Muscle layer of duodenum (tissue), 2 donors: ENCODE results near the gene TMEM151A.

Source experiments
- H3K27ac ChIP-seq: one replicate; pipeline ENCODE4 v1.7.0; 2013; ENCODE audit warnings: mild to moderate bottlenecking, low read length
- H3K27me3 ChIP-seq: one replicate; pipeline ENCODE4 v1.7.0; 2013; ENCODE audit warnings: low read depth, mild to moderate bottlenecking, control low read depth, low read length
- H3K36me3 ChIP-seq, 2 donors: one replicate each; pipeline ENCODE4 v1.7.0; 2013; ENCODE audit warnings: low read length in 2 of 2, control low read depth in 1 of 2, mild to moderate bottlenecking in 1 of 2; ENCODE audit not compliant: insufficient read depth in 2 of 2, control insufficient read depth in 1 of 2
- H3K4me1 ChIP-seq, 2 donors: one replicate each; pipeline ENCODE4 v1.7.0; 2013; ENCODE audit warnings: low read length in 2 of 2, mild to moderate bottlenecking in 2 of 2, control low read depth in 1 of 2, moderate library complexity in 1 of 2; ENCODE audit not compliant: insufficient read depth in 2 of 2, control insufficient read depth in 1 of 2
- H3K4me3 ChIP-seq, 2 donors: one replicate each; pipeline ENCODE4 v1.7.0; 2013; ENCODE audit warnings: low read length in 2 of 2, low read depth in 1 of 2, mild to moderate bottlenecking in 1 of 2
- H3K9me3 ChIP-seq, 2 donors: one replicate each; pipeline ENCODE4 v1.7.0; 2013; ENCODE audit warnings: low read length in 2 of 2, control low read depth in 1 of 2, mild to moderate bottlenecking in 1 of 2; ENCODE audit not compliant: control insufficient read depth in 1 of 2
- donor health status: healthy.

TMEM151A gene

DNA sequence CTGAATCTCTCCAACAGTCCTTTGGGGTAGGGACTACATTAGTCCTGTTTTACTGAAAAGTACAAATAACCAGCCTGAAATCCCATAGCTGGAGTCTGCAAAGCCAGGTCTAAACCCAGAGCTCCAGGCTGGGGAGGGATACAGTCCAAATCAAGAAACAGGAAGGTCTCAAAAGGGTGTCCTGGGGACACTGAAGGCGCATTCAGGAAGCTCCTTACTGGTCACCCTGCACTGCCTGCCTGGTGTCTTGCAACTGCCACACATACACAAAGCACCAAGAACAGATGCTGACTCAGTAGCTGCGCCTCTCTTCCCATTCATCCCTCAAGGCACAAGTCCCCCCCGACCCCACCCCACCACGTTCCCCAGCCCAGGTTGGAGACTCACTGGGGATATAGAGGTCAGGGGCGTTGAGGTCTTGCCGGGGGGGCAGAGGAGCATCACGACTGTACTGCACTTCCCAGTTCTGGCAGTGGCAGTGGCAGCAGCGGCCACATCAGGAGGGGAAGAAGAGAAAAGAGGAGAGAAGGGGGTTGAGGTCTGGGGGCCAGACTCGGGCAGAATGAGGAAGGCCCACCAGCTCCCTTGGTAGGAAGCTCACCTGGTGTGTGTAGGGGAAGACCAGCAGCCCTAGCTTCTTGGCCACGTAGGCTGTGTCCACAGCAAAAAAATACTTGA, 4.3 kb upstream of the TMEM151A start:
- Histone ChIP-seq H3K27ac (no peak overlapping the region), H3K4me3 (peak overlapping the region in 1 of 2 donors; percentile 78), H3K27me3 (peaks cover 6% of the 10 kb centered on the region), H3K36me3 (peaks cover 7 to 17% of the 10 kb centered on the region in 2 donors), H3K4me1 (peaks cover 12 to 42% of the 10 kb centered on the region in 2 donors), H3K9me3 (no peaks in the 10 kb centered on the region)

DNA sequence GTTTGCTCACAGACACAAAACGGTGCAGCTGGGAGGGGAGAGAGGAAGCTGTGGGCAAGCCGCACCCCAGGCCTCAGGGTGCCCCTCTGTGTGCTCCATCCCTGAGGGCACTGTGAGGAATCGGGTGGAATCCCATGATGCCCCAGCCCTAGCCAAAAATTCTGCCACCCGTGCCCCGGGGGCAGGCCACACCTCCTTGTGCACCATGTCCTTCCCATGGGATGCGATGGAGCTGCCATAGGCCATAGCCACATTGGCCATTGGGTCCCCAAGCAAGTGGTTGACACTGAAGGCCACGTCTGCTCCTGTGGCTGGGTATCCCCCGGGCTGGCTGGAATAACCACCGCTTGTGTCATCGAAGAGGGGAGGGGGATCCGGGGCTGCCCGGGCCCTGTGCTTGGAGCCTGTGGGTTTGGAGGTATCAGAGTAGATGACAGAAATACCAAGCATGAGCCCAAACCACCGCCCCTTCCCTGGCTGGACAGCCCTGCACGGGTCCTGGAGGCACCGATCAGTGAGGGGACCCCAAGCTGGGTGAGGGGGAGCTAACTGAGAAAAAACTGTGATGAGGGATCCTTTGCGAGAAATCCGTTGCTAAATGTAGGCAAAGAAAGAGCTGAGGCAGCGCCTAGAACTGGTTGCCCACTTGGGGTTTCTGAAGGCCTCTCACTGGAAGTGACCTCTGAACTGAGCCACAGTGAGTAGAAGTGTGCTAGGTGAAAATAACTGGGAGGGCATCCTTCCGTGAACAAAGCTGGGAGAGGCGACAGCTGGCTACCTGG, 3.6 kb upstream of the TMEM151A start:
- Histone ChIP-seq H3K4me1 (peaks cover 12 to 35% of the 10 kb centered on the region in 2 donors), H3K36me3 (peaks cover 7 to 17% of the 10 kb centered on the region in 2 donors), H3K9me3 (no peaks in the 10 kb centered on the region), H3K4me3 (peak overlapping the region; percentile 78 to 90), H3K27ac (peak overlapping the region; percentile 86), H3K27me3 (peaks cover 14% of the 10 kb centered on the region)

DNA sequence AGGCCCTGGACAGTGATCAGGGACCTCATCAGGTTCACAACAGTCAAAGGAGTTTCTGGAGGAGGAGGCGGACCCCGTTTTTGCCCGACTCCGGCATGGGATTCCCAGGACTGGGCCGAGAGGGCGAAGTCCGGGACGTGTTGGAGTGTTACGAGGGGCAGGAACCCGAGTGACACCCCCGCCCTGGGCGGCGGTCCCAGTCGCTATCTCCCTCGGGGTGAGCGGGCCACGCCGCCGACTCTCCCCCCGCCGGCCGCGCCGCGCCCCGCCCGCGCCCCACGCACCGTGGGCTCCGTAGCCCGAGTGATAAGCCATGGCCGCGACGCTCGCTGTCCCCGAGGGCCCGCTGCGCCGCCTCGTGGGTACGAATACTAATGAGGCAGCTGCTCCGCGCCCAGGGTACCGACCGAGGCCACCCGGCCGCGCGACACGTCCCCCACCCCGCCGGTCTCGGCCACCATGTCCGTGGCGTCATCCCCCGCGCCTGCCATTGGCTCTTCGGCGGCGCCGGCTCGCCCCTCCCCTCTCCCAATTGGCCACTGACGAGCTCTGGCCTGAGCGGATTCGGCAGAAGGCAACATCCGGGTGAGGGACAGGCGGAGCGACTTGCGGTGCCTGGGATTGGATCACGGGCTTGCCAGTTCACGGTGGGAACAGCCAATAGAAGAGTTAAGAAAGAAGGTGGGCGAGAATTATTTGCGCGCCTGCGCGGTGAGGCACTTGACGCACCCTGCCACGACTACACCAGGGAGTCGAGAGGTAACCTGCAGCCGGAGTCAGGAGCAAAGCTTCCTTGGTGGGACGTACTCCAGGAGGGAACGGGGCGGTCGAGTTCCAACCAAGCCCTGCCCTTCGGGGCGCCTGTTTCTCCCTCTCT, 2.8 kb upstream of the TMEM151A start, which contains the start of gene YIF1A:
Gene YIF1A (minus strand): TSS at position 473 of the 877 bp plus-strand sequence. CDS start 158 bp downstream, at position 315.
- Histone ChIP-seq H3K36me3 (peaks cover 7 to 17% of the 10 kb centered on the region in 2 donors), H3K27ac (peak within 1 kb of the TSS; percentile 86), H3K4me3 (peak within 1 kb of the TSS; percentile 78 to 90), H3K27me3 (peaks cover 21% of the 10 kb centered on the region), H3K4me1 (peaks cover 12 to 32% of the 10 kb centered on the region in 2 donors), H3K9me3 (no peaks in the 10 kb centered on the region)

DNA sequence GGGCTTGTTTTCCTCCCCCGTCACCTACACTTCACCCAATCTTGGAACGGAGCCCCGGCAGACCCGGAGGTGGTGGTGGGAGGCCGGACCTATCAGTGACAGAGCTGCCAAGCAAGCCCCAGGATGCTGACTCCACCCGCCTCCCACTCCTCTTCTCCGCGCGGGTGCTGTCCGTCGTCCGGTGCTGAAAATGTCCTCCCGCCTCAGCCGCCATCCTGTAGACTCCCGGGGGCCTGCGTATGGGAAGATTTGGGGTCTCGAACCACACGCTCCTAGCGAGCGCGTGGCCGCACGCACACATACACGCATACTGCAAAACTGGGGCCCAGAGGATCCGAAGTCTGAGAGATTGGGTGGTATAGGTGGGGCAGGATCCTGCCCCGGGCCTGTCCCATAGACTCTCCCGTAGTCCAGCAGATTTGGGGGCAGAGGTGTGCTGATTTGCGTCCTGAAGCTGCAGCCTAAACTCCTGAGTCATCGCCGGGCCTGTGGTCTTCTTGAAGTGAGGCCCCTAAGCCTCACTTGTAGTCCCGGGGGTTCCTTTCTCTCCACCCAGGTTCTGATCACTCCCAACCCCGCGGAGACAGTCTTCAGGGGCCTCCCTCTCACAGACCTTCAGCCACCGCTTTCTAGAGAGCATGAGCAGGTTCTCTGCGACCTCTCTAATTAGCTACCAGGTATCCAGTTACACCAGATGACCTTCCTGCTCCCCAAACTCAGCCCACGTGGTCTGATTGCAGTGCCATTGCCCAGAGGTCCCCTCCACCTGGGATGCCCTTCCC, 2.0 kb upstream of the TMEM151A start:
- Histone ChIP-seq H3K4me3 (peak overlapping the region; percentile 78 to 90), H3K36me3 (peaks cover 7 to 10% of the 10 kb centered on the region in 2 donors), H3K9me3 (no peaks in the 10 kb centered on the region), H3K27me3 (peaks cover 21% of the 10 kb centered on the region), H3K27ac (peak overlapping the region; percentile 80), H3K4me1 (peaks cover 12 to 32% of the 10 kb centered on the region in 2 donors)

DNA sequence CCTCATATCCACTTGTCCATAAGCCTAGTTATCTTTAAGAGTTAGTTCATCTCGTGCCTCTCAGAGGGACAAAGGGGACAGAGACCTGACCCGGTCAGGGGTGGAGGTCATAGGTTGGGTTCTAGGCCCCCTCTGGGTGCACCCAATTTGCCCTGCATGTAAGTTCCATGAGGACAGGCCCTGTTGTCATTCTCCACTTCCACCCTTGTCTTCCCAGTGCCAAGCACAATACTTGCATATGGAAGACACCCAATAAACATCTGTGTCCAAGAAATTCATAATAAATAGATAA, 1.4 kb upstream of the TMEM151A start:
- no peaks in the 10 kb centered on the region for H3K9me3 ChIP-seq
- peak overlapping the region in 1 of 2 donors; percentile 78 for H3K4me3 ChIP-seq
- peaks cover 21% of the 10 kb centered on the region for H3K27me3 ChIP-seq
- no peak overlapping the region for H3K27ac ChIP-seq
- peaks cover 12 to 32% of the 10 kb centered on the region in 2 donors for H3K4me1 ChIP-seq
- peaks cover 7% of the 10 kb centered on the region in 2 donors for H3K36me3 ChIP-seq

DNA sequence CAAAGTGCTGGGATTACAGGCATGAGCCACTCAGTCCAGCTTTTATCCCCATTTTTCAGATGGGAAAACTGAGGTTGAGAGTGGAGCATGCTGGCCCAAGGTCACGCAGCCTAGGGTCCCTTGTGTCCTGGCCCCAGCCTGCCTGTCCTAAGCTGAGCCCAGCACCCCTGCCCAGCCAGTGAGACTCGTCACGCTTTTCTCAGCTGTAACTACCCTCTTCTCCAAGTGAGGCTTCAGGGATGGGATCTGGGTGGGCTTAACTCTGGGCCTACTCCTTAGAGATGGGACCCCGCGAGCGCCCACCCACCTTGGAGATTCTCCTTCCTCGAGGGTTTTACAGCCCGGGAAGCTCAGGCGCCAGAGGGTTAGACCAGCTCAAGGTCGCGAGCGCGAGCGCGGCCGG, 390 bp upstream of the TMEM151A start:
- peaks cover 0 to 7% of the 10 kb centered on the region in 2 donors for H3K36me3 ChIP-seq
- no peak overlapping the region for H3K4me3 ChIP-seq
- H3K9me3 ChIP-seq, result no peaks in the 10 kb centered on the region
- peaks cover 21% of the 10 kb centered on the region for H3K27me3 ChIP-seq
- H3K4me1 ChIP-seq, result peaks cover 12 to 32% of the 10 kb centered on the region in 2 donors
- no peak overlapping the region for H3K27ac ChIP-seq

DNA sequence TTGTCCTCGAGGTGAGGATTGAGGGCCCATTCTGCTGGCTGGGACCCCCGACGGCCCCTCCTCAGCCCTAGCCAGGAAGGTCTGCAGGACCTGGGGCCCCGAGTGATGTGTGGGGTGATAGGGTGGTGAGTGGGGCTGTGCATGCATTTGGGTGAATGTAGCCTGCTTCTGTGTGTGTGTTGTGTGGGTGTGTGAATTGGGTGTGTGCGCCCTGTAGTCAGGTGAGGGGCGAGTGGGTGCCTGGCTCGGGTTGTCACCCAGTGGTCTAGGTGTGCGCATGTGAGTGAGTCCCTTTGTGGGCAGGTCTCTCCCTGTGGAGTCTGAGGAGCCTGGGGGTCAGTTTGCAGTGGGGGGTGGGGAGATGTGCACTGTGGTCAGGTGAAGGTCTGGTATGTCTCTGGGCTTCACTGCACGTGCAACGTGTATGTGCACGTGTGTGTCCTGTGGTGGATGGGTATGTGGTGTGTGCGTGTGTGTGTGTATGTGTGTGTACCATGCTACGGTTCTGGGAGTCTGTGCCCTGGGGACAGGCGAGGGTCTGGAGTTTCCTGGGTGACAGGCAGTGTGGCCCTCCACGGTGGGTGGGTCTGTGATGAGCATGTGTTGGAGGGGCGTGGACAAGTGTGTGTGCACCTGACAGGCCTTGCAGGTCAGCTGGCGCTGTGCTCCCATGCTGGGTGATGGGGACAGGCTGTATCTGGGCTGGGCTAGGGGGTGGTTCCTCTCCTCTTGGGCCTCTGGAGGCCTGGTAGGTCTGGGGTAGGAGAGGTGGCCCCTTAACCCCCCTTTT, 1.0 kb downstream of the TMEM151A start:
- peaks cover 21% of the 10 kb centered on the region for H3K27me3 ChIP-seq
- no peak overlapping the region for H3K27ac ChIP-seq
- peaks cover 0 to 7% of the 10 kb centered on the region in 2 donors for H3K36me3 ChIP-seq
- peaks cover 12 to 22% of the 10 kb centered on the region in 2 donors for H3K4me1 ChIP-seq
- H3K4me3 ChIP-seq, result no peak overlapping the region
- H3K9me3 ChIP-seq, result no peaks in the 10 kb centered on the region

DNA sequence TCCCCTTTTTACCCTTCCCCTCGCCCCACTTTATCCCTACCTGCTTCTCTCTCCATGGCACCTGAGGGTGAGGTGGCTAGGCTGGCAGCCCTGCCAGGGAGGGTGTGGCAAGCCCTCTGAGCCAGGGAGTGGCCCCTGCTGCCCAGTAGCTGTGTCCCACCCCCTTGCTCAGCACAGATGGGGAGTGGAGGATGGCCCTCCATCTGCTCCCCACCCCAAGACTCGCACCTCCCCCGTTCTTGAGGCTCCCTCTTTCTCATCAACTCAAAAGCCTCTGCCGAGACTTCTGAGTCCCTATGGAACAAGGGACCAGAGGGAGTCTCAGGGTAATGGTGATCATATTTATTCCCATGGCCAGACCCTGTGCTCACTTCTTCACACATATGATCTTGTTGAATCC, 1.7 kb downstream of the TMEM151A start:
- H3K4me1 ChIP-seq, result peaks cover 6 to 16% of the 10 kb centered on the region in 2 donors
- peaks cover 0 to 7% of the 10 kb centered on the region in 2 donors for H3K36me3 ChIP-seq
- no peaks in the 10 kb centered on the region for H3K9me3 ChIP-seq
- H3K27me3 ChIP-seq, result peaks cover 21% of the 10 kb centered on the region
- no peak overlapping the region for H3K4me3 ChIP-seq
- H3K27ac ChIP-seq, result no peak overlapping the region

DNA sequence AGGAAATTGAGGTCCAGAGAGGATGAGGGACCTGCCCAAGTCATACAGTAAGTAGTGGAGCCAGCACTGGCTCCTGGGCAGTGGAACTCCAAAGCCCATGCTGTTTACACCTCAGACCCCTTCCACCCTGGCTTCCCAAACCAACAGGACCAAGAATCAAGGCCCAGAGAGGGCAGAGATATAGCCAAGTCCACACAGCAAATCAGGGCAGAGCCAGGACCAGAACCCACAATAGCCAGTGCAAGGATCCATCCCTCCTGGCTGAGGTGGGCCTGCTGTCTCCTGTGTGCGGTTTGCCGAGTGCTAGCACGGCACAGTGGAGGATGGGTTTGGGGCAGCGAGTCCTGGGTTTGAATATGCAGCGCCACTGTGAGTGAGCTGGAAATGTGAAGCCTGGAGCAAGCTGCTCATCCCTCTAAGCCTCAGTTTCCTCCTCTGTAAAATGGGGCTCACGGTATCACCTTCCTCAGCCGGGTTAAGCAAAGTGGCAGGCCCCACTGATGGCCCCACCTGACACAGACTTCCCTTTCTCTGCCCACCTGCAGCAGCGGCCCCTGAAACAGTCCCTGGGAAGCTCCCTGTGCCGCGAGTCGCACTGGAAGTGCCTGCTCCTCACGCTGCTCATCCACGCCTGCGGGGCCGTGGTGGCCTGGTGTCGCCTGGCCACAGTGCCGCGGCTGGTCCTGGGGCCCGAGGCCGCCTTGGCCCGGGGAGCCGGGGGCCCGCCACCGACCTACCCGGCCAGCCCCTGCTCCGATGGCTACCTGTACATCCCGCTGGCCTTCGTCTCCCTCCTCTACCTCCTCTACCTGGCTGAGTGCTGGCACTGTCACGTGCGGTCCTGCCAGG, 2.3 kb downstream of the TMEM151A start:
- H3K4me1 ChIP-seq, result peaks cover 5 to 15% of the 10 kb centered on the region in 2 donors
- H3K27ac ChIP-seq, result no peak overlapping the region
- H3K36me3 ChIP-seq, result peaks cover 0 to 3% of the 10 kb centered on the region in 2 donors
- H3K9me3 ChIP-seq, result no peaks in the 10 kb centered on the region
- no peak overlapping the region for H3K4me3 ChIP-seq
- peaks cover 21% of the 10 kb centered on the region for H3K27me3 ChIP-seq
